WTC11 (cell line): ENCODE measurements around the gene NUDCD3. TPM values are rescaled to one million over a fixed set of nuclear protein-coding genes. Genes with fewer than 3 reads are reported as not detected.

Source experiments
- ATAC-seq: fragments of 200-7000 bp; cut with Tn5 transposase; 2 replicates; pipeline ENCODE4 v1.10.0; 2021; ENCODE audit warnings: mild to moderate bottlenecking, moderate library complexity
- CTCF ChIA-PET: fragments of 300-600 bp; sonication (Branson Sonifier 250); formaldehyde crosslinking; loops from one replicate; lab custom pipeline; 2021; ENCODE audit warnings: antibody characterized with exemption; lab: Charles Lee
- POLR2A ChIA-PET: fragments of 350-600 bp; sonication (Branson Sonifier 250); formaldehyde crosslinking; loops from one replicate; lab custom pipeline; 2021; ENCODE audit warnings: antibody characterized with exemption; lab: Charles Lee
- DNase-seq: peaks from one replicate; pipeline ENCODE4 v3.0.0; 2021; ENCODE audit warnings: low spot score
- H3K27ac Mint-ChIP-seq: 2 replicates; pipeline ENCODE4 v1.8.0; 2021; ENCODE audit warnings: mixed read lengths
- H3K27me3 Mint-ChIP-seq: 2 replicates; pipeline ENCODE4 v1.8.0; 2021; ENCODE audit warnings: low read depth, mild to moderate bottlenecking, moderate library complexity, mixed read lengths
- H3K36me3 Mint-ChIP-seq: 2 replicates; pipeline ENCODE4 v1.8.0; 2021; ENCODE audit warnings: mixed read lengths
- H3K4me1 Mint-ChIP-seq: 2 replicates; pipeline ENCODE4 v1.8.0; 2022; ENCODE audit warnings: mixed read lengths
- H3K4me3 Mint-ChIP-seq: 2 replicates; pipeline ENCODE4 v1.8.0; 2021; ENCODE audit warnings: mild to moderate bottlenecking, moderate library complexity, mixed read lengths
- H3K9me3 Mint-ChIP-seq: 2 replicates; pipeline ENCODE4 v1.8.0; 2021; ENCODE audit warnings: mixed read lengths
- AFF4 ChIP-seq: sonication (generic); formaldehyde crosslinking; IDR thresholded peaks from 2 replicates; pipeline ENCODE4 v1.8.1; 2023; ENCODE audit warnings: mild to moderate bottlenecking, missing genetic modification reagents, borderline replicate concordance
- CREB1 ChIP-seq: sonication (generic); formaldehyde crosslinking; IDR thresholded peaks from 2 replicates; pipeline ENCODE4 v1.8.0; 2023; ENCODE audit warnings: mild to moderate bottlenecking, missing genetic modification reagents
- E2F5 ChIP-seq: sonication (generic); formaldehyde crosslinking; IDR thresholded peaks from 2 replicates; pipeline ENCODE4 v1.8.1; 2022; ENCODE audit warnings: mild to moderate bottlenecking, moderate library complexity, missing genetic modification reagents
- IRF2 ChIP-seq: sonication (generic); formaldehyde crosslinking; IDR thresholded peaks from 2 replicates; pipeline ENCODE4 v1.8.0; 2022; ENCODE audit warnings: low read depth, missing genetic modification reagents, borderline replicate concordance
- JUN ChIP-seq: sonication (generic); formaldehyde crosslinking; IDR thresholded peaks from 2 replicates; pipeline ENCODE4 v1.8.0; 2023; ENCODE audit warnings: mild to moderate bottlenecking, missing genetic modification reagents
- KAT7 ChIP-seq: sonication (generic); formaldehyde crosslinking; IDR thresholded peaks from 2 replicates; pipeline ENCODE4 v1.8.1; 2023; ENCODE audit warnings: missing genetic modification reagents, mild to moderate bottlenecking, borderline replicate concordance
- MLX ChIP-seq: sonication (generic); formaldehyde crosslinking; IDR thresholded peaks from 2 replicates; pipeline ENCODE4 v1.8.1; 2023; ENCODE audit warnings: mild to moderate bottlenecking, missing genetic modification reagents, moderate library complexity
- NR2C2 ChIP-seq: sonication (generic); formaldehyde crosslinking; IDR thresholded peaks from 2 replicates; pipeline ENCODE4 v1.8.0; 2022; ENCODE audit warnings: mild to moderate bottlenecking, missing genetic modification reagents
- PRDM15 ChIP-seq: sonication (generic); formaldehyde crosslinking; IDR thresholded peaks from 2 replicates; pipeline ENCODE4 v1.8.0; 2022; ENCODE audit warnings: missing genetic modification reagents
- SOX15 ChIP-seq: fragments of 250-450 bp; sonication (Bioruptor Pico); IDR thresholded peaks from 2 replicates; pipeline ENCODE4 v1.9.0; 2021; ENCODE audit warnings: mild to moderate bottlenecking
- TEAD1 ChIP-seq: sonication (generic); formaldehyde crosslinking; IDR thresholded peaks from 2 replicates; pipeline ENCODE4 v1.8.0; 2022; ENCODE audit warnings: mild to moderate bottlenecking, missing genetic modification reagents
- TP53 ChIP-seq: sonication (generic); formaldehyde crosslinking; IDR thresholded peaks from 2 replicates; pipeline ENCODE4 v1.8.1; 2023; ENCODE audit warnings: mild to moderate bottlenecking, missing genetic modification reagents
- ZNF121 ChIP-seq: sonication (generic); formaldehyde crosslinking; IDR thresholded peaks from 2 replicates; pipeline ENCODE4 v1.8.0; 2023; ENCODE audit warnings: missing genetic modification reagents
- ZNF232 ChIP-seq: sonication (generic); formaldehyde crosslinking; IDR thresholded peaks from 2 replicates; pipeline ENCODE4 v1.8.0; 2022; ENCODE audit warnings: mild to moderate bottlenecking, missing genetic modification reagents
- ZNF396 ChIP-seq: fragments of 250-450 bp; sonication (Bioruptor Pico); IDR thresholded peaks from 2 replicates; pipeline ENCODE4 v1.8.0; 2021; ENCODE audit warnings: mild to moderate bottlenecking, moderate library complexity, borderline replicate concordance
- ZNF423 ChIP-seq: fragments of 250-450 bp; sonication (Bioruptor Pico); IDR thresholded peaks from 2 replicates; pipeline ENCODE4 v2.1.2; 2022; ENCODE audit warnings: mild to moderate bottlenecking, moderate library complexity
- ZNF532 ChIP-seq: fragments of 250-450 bp; sonication (Bioruptor Pico); IDR thresholded peaks from 2 replicates; pipeline ENCODE4 v1.9.0; 2021; ENCODE audit warnings: mild to moderate bottlenecking, borderline replicate concordance
- total RNA-seq: library from RNA; stranded (reverse); gene quantifications from 3 replicates; pipeline ENCODE4 v1.2.3, GENCODE V29; 2021
- TF ChIP-seq, protein P1 (sequence below): fragments of 250-450 bp; sonication (Bioruptor Pico); IDR thresholded peaks from 2 replicates; pipeline ENCODE4 v1.9.0; 2021; ENCODE audit warnings: moderate library complexity, mild to moderate bottlenecking, inconsistent platforms, borderline replicate concordance

The NUDCD3 gene
- total RNA-seq, 1 experiment from 2014 or later, result 71.8 TPM

- no peak for TF ChIP-seq AFF4
- no peak for TF ChIP-seq MLX (CRISPR knock-in tag)
- TF ChIP-seq IRF2 (CRISPR knock-in tag), result no peak
- no peak for TF ChIP-seq TEAD1
These were observed 43.6 kb upstream of the NUDCD3 start (continued) for GRCh38 chr7:44534087-44534486.

DNA sequence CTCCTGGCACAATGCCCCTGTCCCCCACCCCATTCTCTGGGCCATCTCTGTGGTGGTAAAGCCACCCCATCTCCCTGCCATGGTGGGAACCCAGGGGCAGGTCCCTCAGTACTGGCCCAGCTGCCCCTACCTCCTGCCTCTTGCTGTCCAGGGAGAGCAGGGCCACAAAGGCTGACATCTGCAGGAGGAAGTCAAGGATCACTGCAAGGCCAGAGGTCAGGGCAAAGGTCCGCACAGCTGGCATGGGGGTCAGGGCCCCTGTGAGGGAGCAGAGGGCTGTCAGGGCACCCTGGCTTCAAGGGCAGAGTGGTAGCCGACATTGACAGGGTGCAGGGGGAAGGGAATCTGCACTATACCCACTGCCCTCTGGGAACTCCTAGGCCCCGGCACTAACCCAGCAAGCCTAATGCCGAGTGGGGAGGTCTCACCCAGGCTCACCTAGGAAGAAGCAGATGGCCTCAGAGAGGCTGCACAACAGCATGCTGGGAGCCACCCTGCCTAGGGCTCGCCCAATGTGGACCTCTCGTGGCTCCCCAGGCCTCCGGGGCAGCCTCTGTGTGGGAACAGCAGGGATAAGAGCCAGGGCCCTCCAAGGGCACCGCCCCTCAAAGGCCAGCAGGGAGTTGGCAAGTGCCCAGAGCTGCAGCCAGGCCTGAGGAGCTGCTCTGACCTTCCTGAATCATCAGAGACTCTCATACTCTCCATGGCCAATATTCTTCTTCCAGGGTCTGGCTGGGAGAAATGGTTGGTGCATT is 43.0 kb upstream of the NUDCD3 start:
- peaks cover 1% of the 10 kb centered on the region; the same call in 1 of the 2 replicates for H3K9me3 Mint-ChIP-seq
- no peak overlapping the region for H3K27ac Mint-ChIP-seq
- no peak for ATAC-seq
- no peak overlapping the region for H3K4me3 Mint-ChIP-seq
- TF ChIP-seq ZNF423 (CRISPR knock-in tag), result no peak
- no peak for TF ChIP-seq TP53 (CRISPR knock-in tag)
- TF ChIP-seq, protein P1, sequence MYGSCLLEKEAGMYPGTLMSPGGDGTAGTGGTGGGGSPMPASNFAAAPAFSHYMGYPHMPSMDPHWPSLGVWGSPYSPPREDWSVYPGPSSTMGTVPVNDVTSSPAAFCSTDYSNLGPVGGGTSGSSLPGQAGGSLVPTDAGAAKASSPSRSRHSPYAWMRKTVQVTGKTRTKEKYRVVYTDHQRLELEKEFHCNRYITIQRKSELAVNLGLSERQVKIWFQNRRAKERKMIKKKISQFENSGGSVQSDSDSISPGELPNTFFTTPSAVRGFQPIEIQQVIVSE (CRISPR knock-in tag), result no peak
- no peak for TF ChIP-seq ZNF532 (CRISPR knock-in tag)
- no peak for TF ChIP-seq ZNF121 (CRISPR knock-in tag)
- no peak for TF ChIP-seq E2F5 (CRISPR knock-in tag)
- no peak for TF ChIP-seq KAT7 (CRISPR knock-in tag)
- no peak for TF ChIP-seq PRDM15 (CRISPR knock-in tag)
- no peak for TF ChIP-seq CREB1
- TF ChIP-seq JUN, result no peak
- no peak for TF ChIP-seq SOX15
- no peak for TF ChIP-seq ZNF396 (CRISPR knock-in tag)
- no peak for TF ChIP-seq ZNF232 (CRISPR knock-in tag)
- TF ChIP-seq NR2C2 (CRISPR knock-in tag), result no peak
- H3K4me1 Mint-ChIP-seq, result no peaks in the 10 kb centered on the region
- ChIA-PET POLR2A (no interaction called here), CTCF (interaction anchor here (1.3 to 1.7 kb wide), 7 partner anchors 10 to 293 kb away, joined by 6 to 32 read pairs (median 12); partner anchors contain the start of gene DDX56)
- DNase-seq, result no peak
- peaks cover under 1% of the 10 kb centered on the region for H3K27me3 Mint-ChIP-seq
- no peaks in the 10 kb centered on the region for H3K36me3 Mint-ChIP-seq
